Stomach (tissue), 4 donors: ENCODE data around the gene LRTM2.

Experiments
- POLR2A ChIP-seq, 4 donors: fragments of 450-650 bp; IDR thresholded peaks; one replicate each; pipeline ENCODE4 v1.6.1; 2016; ENCODE audit warnings: antibody characterized with exemption in 4 of 4, control low read depth in 2 of 4, mild to moderate bottlenecking in 1 of 4, moderate library complexity in 1 of 4
- POLR2AphosphoS5 ChIP-seq, 3 donors: sonication (generic); formaldehyde crosslinking; IDR thresholded peaks; one replicate each; pipeline ENCODE4 v1.6.1; 2016; ENCODE audit warnings: antibody characterized with exemption in 3 of 3
- TF ChIP-seq, protein P1 (sequence below), 7 experiments: fragments of 450-650 bp in 4 of 7; fragments of 200-600 bp in 3 of 7; sonication (generic) in 3 of 7; IDR thresholded peaks; one replicate each; pipeline ENCODE4 v1.5.1; 2016 to 2019; ENCODE audit warnings: antibody characterized with exemption in 7 of 7, control low read depth in 2 of 7, mild to moderate bottlenecking in 1 of 7

DNA sequence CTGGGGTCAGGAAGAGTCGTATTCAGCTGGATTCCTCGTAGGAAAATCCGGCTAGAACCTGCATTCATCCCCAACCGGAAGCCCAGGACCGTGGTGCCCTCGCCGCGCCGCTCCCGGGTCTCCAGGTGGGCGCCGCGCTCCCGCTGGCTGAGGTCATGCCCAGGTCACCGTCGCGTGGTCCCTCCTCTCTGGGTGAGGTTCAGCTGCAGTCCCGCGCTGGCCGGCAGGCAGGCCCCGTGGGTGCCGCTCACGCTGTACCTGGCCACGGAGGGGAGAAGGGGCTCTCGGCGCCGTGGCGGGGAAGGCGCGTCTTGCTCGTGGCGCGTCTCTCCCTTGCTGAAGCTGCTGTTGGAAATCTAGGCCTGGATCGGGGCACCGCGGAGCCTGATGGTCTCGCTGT is 44.5 kb downstream of the LRTM2 start:
- TF ChIP-seq, protein P1, sequence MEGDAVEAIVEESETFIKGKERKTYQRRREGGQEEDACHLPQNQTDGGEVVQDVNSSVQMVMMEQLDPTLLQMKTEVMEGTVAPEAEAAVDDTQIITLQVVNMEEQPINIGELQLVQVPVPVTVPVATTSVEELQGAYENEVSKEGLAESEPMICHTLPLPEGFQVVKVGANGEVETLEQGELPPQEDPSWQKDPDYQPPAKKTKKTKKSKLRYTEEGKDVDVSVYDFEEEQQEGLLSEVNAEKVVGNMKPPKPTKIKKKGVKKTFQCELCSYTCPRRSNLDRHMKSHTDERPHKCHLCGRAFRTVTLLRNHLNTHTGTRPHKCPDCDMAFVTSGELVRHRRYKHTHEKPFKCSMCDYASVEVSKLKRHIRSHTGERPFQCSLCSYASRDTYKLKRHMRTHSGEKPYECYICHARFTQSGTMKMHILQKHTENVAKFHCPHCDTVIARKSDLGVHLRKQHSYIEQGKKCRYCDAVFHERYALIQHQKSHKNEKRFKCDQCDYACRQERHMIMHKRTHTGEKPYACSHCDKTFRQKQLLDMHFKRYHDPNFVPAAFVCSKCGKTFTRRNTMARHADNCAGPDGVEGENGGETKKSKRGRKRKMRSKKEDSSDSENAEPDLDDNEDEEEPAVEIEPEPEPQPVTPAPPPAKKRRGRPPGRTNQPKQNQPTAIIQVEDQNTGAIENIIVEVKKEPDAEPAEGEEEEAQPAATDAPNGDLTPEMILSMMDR (IDR thresholded peaks at IDR 0.05): no peak
- TF ChIP-seq POLR2A (IDR thresholded peaks at IDR 0.05) (no peak), POLR2AphosphoS5 (IDR thresholded peaks at IDR 0.05) (no peak)
